Kidney (tissue), 22 donors: ENCODE results near the gene RAB42. TPM values are rescaled to one million over a fixed set of nuclear protein-coding genes. Genes with fewer than 3 reads are reported as not detected.

Experiments used
- DNase-seq, 5 donors: peaks; one replicate each; pipeline ENCODE4 v3.0.0-alpha.2; 2013 to 2020
- FAIRE-seq: peaks from 2 replicates; lab custom pipeline; 2012; peaks lifted over from hg19 to GRCh38; lab: Jason Lieb, UNC
- H3K27ac ChIP-seq, 2 donors: one replicate each; pipeline ENCODE4 v1.7.0; 2013; ENCODE audit warnings: low read depth in 2 of 2, low read length in 2 of 2, inconsistent platforms in 1 of 2
- H3K27me3 ChIP-seq: one replicate; pipeline ENCODE4 v1.7.1; 2013; ENCODE audit warnings: low read length, inconsistent platforms; ENCODE audit not compliant: control insufficient read depth, insufficient read depth
- H3K36me3 ChIP-seq, 3 donors: one replicate each; pipeline versions ENCODE4 v1.7.0 to v1.7.1; 2013; ENCODE audit warnings: low read length in 3 of 3, control low read depth in 1 of 3, inconsistent platforms in 1 of 3; ENCODE audit not compliant: insufficient read depth in 3 of 3, control insufficient read depth in 2 of 3
- H3K4me1 ChIP-seq, 3 donors: one replicate each; pipeline versions ENCODE4 v1.7.0 to v1.7.1; 2013; ENCODE audit warnings: low read length in 3 of 3, inconsistent platforms in 1 of 3, low read depth in 1 of 3; ENCODE audit not compliant: control insufficient read depth in 2 of 3, insufficient read depth in 2 of 3
- H3K4me3 ChIP-seq, 3 donors: one replicate each; pipeline versions ENCODE4 v1.7.0 to v1.8.1; 2013; ENCODE audit warnings: low read length in 3 of 3, control low read depth in 1 of 3, inconsistent platforms in 1 of 3
- H3K9ac ChIP-seq, 3 donors: one replicate each; pipeline versions ENCODE4 v1.7.0 to v1.7.1; 2013; ENCODE audit warnings: low read length in 3 of 3, control low read depth in 1 of 3, inconsistent platforms in 1 of 3
- H3K9me3 ChIP-seq, 3 donors: one replicate each; pipeline versions ENCODE4 v1.7.0 to v1.7.1; 2013; ENCODE audit warnings: low read length in 3 of 3, control low read depth in 1 of 3, inconsistent platforms in 1 of 3; ENCODE audit not compliant: control insufficient read depth in 2 of 3, insufficient read depth in 1 of 3
- CTCF ChIP-seq: IDR thresholded peaks from 3 replicates; pipeline ENCODE4 v1.5.1; 2012; ENCODE audit warnings: mild to moderate bottlenecking, moderate library complexity, borderline replicate concordance; ENCODE audit not compliant: insufficient read depth; ENCODE audit errors: extremely low read depth
- intact Hi-C: fragments of 100-400 bp; cut with DNase I; formaldehyde crosslinking; loops from one replicate; pipeline ENCODE4 v1.11.1; 2022
- long read RNA-seq, 10 donors: library from polyadenylated mRNA in 1 of 10; unstranded in 1 of 10; transcript quantifications; one replicate each; pipeline ENCODE4 v2.0.0 and lab custom pipeline, GENCODE V29; 2021 to 2026
- polyA plus RNA-seq: library from polyadenylated mRNA; stranded (reverse); fragments of 350-450 nt; fragmentation: Illumina TruSeq; extraction: RNeasy Lipid Tissue Mini Kit (QIAGEN cat#74804); gene quantifications from one replicate; pipeline ENCODE4 v1.2.3, GENCODE V29; 2014; ENCODE audit warnings: low read depth, low replicate concordance; ENCODE audit not compliant: insufficient read depth
- total RNA-seq: library from RNA; stranded (reverse); fragmentation: NEBNext Ultra II Directional; extraction: Animal tissue kit (Norgen Biotek cat#: 25700); gene quantifications from one replicate; pipeline ENCODE4 v1.2.1, GENCODE V29; 2021
- donor health status: control.
- donor health status: control.
- donor health status: control.
- donor health status: control.
- donor health status: control.
- donor health status: DM: yes; HTN: yes; CAD: no.
- donor health status: Normal renal cell carcinoma (clear cell type).

RAB42 gene
- 3.3 TPM for total RNA-seq
- 0.32 TPM for polyA plus RNA-seq
- long read RNA-seq, donor 1, partial matches to known transcripts, result 0 of 3 reads
- long read RNA-seq, donor 1, other reads (novel, unspliced or antisense), result 0 of 3 reads
- long read RNA-seq, donor 2, result 0 reads
- long read RNA-seq, donor 3, partial matches to known transcripts, result 0 of 1 reads
- long read RNA-seq, donor 3, other reads (novel, unspliced or antisense), result 0 of 1 reads
- long read RNA-seq, donor 4, partial matches to known transcripts, result 0 of 3 reads
- long read RNA-seq, donor 4, other reads (novel, unspliced or antisense), result 0 of 3 reads
- long read RNA-seq, donor 5, result 0 reads
- long read RNA-seq, donor 6, result 0 reads
- long read RNA-seq, donor 7, partial matches to known transcripts, result 0 of 3 reads
- long read RNA-seq, donor 7, other reads (novel, unspliced or antisense), result 1 of 3 reads
- long read RNA-seq, donor 8, partial matches to known transcripts, result 0 of 2 reads
- long read RNA-seq, donor 8, other reads (novel, unspliced or antisense), result 0 of 2 reads
- long read RNA-seq, donor 9, result 0 reads
- long read RNA-seq, donor 10, result 0 reads

- Histone ChIP-seq H3K4me3 (peak within 1 kb of the TSS; percentile 39 to 55 (median 50)), H3K27me3 (no peaks in the 10 kb centered on the region), H3K36me3 (no peaks in the 10 kb centered on the region), H3K9ac (peak within 1 kb of the TSS in 2 of 3 donors; percentile 16 to 46), H3K27ac (no peak within 1 kb of the TSS), H3K4me1 (peaks cover 0 to 3% (median 0%) of the 10 kb centered on the region in 3 donors), H3K9me3 (no peaks in the 10 kb centered on the region)
- DNase-seq (peak in 4 of 5 donors; percentile 33 to 62 (median 47)), FAIRE-seq (no peak)
- intact Hi-C loops, result no loop called here
- no peak for TF ChIP-seq CTCF
These were observed at the start of gene RAB42 for GRCh38 chr1:28591708-28592320. TSS of gene RAB42 (plus strand) at chr1:28592265. CDS start at chr1:28592512, 247 bp downstream.

- no peak for FAIRE-seq
- no peak overlapping the region for H3K4me3 ChIP-seq
- no peak overlapping the region for H3K27ac ChIP-seq
- H3K9me3 ChIP-seq, result no peaks in the 10 kb centered on the region
- DNase-seq, result no peak
- intact Hi-C loops, result no loop called here
- no peaks in the 10 kb centered on the region for H3K36me3 ChIP-seq
- no peaks in the 10 kb centered on the region for H3K4me1 ChIP-seq
- no peak for TF ChIP-seq CTCF
- H3K9ac ChIP-seq, result no peak overlapping the region
- no peaks in the 10 kb centered on the region for H3K27me3 ChIP-seq
These were observed 46.8 kb upstream of the RAB42 start for GRCh38 chr1:28545246-28545628.

GRCh38 chr1:28548318-28548717 is 43.7 kb upstream of the RAB42 start:
- H3K27ac ChIP-seq, result no peak overlapping the region
- H3K4me1 ChIP-seq, result no peaks in the 10 kb centered on the region
- H3K36me3 ChIP-seq, result no peaks in the 10 kb centered on the region
- FAIRE-seq (no peak), DNase-seq (no peak)
- no peak for TF ChIP-seq CTCF
- no peak overlapping the region for H3K9ac ChIP-seq
- no peak overlapping the region for H3K4me3 ChIP-seq
- intact Hi-C loops, result no loop called here
- H3K27me3 ChIP-seq, result no peaks in the 10 kb centered on the region
- no peaks in the 10 kb centered on the region for H3K9me3 ChIP-seq
